SK-N-MC (cell line): Measurements from ENCODE around the gene AKAP13.

ENCODE experiments used
- FOXP2 ChIP-seq: optimal IDR thresholded peaks from 2 replicates; pipeline ENCODE3; 2011; ENCODE audit warnings: mild to moderate bottlenecking, moderate library complexity; ENCODE audit not compliant: insufficient read depth; ENCODE audit errors: extremely low read length, control extremely low read depth
- POLR2AphosphoS5 ChIP-seq: IDR thresholded peaks from 2 replicates; pipeline ENCODE4 v1.6.1; 2012; ENCODE audit warnings: mild to moderate bottlenecking, low read depth, low read length, borderline replicate concordance

DNA sequence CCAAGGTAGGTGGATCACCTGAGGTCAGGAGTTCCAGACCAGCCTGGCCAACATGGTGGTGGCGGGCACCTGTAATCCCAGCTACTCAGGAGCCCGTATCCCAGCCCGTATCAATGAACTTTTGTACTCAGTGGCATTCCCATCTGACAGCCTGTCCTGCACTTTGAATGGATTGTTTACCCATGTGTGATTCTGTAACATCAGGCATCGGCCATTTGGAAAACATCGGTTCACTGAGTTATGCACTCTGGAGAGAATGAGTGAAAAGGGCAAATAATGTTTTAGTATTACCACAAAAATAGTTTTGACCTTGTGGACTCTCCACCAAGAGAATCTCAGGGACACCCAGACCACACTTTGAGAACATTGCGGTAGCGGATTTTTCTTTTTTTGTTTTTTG, 400.7 kb downstream of the AKAP13 start:
- no peak for TF ChIP-seq POLR2AphosphoS5
- no peak for TF ChIP-seq FOXP2
